HL-60/S4 (cell line): ENCODE data around the gene FBXL20.

Source experiments
- in situ Hi-C: fragments of 300-500 bp; cut with MboI; formaldehyde crosslinking; loops from 2 replicates; pipeline ENCODE4 v1.14.3; 2022; ENCODE audit warnings: low sequenced_read_pairs

The FBXL20 gene

GRCh38 chr17:39208893-39209292 is 192.5 kb downstream of the FBXL20 start:
- in situ Hi-C loops: no loop called here

GRCh38 chr17:39208136-39208535 is 193.3 kb downstream of the FBXL20 start:
- in situ Hi-C loops: no loop called here

- in situ Hi-C loops: no loop called here
Measured at GRCh38 chr17:39205112-39205526, 196.3 kb downstream of the FBXL20 start.

- in situ Hi-C loops: no loop called here
Measured at GRCh38 chr17:39204245-39204644, 197.2 kb downstream of the FBXL20 start.
